NCI-H82 treated with DMSO at 0.1 percent for 48 hours (cell line): Measurements from ENCODE around the gene IDH3G.

Experiments used
- DNase-seq: peaks from one replicate; lab custom pipeline; 2025; ENCODE audit not compliant: unreplicated experiment; lab: John Stamatoyannopoulos, UW

IDH3G gene

DNA sequence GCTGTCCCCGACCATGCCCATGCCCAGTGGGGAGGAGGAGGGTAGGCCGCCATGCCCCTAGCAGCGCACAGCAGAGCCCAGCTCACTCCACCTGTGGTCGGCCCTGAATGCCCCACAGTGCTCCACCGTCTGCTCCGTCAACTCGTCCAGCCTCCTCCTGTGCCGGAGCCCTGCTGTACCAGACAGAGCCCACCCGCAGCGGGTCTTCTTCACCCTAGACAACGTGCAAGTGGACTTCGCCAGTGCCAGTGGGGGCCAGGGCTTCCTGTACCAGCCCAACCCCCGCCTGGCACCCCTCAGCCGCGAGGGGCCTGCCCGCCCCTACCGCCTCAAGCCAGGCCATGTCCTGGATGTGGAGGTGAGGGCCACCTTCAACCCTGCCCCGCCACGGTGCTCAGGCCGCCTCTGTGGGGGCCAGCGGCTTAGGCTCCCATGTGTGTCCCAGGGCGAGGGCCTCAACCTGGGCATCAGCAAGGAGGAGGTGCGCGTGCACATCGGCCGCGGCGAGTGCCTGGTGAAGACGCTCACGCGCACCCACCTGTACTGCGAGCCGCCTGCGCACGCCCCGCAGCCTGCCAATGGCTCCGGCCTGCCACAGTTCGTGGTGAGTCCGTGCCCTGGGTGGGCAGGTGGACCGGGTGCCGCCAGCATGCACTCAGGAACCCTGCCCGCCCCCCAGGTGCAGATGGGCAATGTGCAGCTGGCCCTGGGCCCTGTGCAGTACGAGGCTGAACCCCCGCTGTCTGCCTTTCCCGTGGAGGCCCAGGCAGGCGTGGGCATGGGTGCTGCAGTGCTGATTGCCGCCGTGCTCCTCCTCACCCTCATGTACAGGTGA is 20.2 kb downstream of the IDH3G start:
- no peak for DNase-seq

DNA sequence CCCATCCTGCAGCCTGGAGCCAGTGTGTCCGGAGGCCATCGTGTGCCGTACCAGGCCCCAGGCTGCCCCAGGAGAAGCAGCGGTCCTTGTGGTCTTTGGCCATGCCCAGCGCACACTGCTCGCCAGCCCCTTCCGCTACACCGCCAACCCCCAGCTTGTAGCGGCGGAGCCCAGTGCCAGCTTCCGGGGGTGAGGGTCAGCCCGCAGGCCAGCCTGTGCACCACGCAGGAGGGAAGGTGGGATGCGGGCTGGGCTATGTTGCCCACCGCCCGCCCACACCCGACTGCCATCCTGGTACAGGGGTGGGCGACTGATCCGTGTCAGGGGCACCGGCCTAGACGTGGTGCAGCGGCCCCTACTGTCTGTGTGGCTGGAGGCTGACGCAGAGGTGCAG is 21.0 kb downstream of the IDH3G start:
- DNase-seq: no peak

DNA sequence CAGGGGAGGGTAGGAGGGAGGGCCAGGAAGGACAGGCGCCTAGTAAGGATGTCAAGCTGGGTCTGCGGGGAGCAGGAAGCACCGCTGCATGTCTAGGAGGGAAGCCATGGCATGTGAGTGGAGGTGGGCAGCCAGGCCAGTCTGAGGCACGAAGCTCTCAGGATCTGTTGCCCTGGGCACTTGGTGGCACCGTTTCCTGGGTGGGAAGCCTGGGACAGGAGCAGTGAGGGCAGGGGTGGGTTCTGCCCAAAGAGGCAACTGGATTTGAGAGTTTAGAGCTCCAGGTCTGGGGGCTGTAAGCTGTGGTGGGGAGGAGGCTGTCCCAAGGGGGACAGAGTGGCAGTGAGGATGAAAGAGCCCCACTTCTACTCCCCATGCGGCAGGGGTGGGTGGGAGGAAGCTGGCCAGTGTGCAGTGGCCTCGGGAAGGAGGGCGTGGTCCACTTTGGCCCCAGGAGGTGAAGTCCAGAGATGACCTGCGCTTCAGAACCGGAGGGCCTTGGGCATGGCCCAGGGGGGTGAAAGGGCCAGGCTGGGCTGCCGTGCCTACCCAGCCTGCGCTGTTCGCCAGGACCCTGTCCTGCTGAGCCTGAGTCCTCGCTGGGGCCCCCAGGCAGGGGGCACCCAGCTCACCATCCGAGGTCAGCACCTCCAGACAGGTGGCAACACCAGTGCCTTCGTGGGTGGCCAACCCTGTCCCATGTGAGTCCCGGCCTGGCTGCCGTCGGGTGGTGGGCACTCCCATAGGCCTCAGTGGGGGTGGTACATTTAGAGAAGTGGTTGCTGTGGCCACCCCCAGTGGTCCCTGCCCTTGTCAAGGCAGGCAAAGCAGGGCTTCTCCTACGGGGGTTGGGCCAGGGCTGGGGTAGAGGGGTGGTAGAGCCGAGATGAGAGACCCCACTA is 21.6 kb downstream of the IDH3G start:
- no peak for DNase-seq

DNA sequence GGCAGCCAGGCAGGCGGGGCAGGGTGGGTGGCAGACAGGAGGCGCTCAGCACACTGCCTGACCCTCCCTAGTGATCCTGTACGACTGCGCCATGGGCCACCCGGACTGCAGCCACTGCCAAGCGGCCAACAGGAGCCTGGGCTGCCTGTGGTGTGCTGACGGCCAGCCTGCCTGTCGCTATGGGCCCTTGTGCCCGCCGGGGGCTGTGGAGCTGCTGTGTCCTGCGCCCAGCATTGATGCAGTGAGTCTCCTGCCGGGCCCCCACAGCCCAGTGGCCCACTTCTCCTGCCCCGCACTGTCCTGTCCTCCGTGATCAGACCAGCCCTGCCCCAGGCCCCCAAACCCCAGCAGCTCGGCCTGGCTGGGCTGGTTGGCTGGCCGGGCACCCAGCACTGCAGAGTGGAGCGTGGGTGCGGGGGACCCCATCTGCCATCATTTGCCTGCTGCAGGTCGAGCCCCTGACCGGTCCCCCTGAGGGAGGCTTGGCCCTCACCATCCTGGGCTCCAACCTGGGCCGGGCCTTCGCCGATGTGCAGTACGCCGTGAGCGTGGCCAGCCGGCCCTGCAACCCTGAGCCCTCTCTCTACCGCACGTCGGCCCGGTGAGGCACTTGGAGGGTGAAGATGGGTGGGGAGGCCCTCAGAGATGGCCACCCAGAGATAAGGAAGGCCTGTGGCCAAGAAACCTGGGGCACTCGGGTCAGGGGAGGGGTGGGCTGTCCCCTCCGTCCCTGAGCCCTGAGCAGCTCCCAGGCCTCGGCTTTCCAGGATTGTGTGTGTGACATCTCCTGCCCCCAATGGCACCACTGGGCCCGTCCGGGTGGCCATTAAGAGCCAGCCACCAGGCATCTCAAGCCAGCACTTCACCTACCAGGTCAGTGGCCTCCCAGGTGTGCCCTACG is 22.5 kb downstream of the IDH3G start:
- no peak for DNase-seq

DNA sequence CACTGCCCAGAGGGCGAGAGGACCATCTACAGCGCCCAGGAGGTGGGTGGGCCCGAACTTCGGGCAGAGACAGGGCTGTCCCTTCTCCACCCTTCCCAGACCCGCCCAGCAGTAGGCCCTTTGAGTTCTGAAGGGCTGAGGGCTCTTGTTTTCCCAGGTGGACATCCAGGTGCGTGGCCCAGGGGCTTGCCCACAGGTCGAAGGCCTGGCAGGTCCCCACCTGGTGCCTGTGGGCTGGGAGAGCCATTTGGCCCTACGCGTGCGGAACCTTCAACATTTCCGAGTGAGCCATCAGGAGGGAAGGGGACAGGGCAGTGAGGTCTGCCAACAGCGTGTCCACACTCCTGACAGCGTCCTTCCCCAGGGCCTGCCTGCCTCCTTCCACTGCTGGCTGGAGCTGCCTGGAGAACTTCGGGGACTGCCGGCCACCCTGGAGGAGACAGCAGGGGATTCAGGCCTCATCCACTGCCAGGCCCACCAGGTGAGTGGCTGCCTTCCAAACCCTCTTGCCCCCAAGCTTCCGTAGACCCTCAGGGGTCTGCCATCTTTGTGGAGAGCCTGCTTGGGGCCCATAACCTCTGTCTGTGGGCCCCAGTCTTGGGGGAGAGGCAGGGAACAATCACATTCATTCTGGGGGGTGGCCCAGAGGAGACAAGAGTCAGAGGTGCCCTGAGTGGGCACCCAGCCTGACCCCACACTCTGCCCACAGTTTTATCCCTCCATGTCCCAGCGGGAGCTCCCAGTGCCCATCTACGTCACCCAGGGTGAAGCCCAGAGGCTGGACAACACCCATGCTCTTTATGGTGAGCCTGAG is 23.4 kb downstream of the IDH3G start:
- no peak for DNase-seq

DNA sequence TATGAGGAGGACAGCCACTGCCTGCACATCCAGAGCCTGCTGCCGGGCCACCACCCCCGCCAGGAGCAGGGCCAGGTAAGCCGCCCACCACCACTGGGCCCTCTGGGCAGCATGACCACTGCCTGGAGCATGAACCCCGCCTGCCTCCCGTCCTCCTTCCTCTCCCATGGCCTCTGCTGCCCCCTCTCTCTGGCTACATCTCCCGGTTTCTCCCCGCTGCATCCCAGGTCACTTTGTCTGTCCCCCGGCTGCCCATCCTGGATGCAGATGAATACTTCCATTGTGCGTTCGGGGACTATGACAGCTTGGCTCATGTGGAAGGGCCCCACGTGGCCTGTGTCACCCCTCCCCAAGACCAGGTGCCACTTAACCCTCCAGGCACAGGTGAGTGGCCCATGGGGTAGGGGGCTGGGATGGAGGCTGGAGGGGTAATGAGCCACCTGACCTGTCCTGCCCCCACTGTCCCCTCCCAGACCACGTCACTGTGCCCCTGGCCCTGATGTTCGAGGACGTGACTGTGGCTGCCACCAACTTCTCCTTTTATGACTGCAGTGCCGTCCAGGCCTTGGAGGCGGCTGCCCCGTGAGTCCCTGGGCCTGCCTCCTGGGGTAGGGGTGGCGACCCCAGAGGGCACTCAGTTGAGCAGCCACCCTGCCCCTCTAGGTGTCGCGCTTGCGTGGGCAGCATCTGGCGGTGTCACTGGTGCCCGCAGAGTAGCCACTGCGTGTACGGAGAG is 24.1 kb downstream of the IDH3G start:
- DNase-seq: no peak

DNA sequence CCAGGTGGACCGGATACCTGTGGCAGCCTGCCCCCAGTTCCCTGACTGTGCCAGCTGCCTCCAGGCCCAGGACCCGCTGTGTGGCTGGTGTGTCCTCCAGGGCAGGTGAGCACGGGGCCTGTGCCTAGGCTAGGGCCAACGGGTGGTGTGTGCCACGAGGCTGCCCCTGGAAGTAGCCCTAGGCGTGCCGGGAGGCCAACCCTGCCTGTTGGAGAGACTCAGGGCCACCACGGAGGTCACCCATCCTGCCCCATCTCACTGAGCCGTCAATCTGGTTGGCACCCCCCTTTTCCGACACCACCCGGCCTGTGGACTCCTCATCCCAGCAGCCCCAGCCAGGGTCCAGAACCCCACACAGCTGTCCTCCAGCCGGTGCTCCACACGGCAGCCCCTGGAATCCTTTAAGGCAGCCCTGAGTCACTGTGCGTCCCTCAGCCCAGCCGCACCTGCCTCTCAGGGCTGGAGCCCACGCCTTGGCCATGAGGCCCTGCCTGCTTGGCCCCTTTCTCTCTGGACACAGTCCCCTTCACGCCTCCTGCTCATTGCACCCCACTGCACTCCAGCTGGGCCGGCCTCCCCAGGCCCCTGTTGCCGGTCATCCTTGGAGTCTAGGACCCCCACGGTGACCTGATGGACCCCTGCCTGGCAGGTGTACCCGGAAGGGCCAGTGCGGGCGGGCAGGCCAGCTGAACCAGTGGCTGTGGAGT is 24.9 kb downstream of the IDH3G start:
- DNase-seq: no peak

DNA sequence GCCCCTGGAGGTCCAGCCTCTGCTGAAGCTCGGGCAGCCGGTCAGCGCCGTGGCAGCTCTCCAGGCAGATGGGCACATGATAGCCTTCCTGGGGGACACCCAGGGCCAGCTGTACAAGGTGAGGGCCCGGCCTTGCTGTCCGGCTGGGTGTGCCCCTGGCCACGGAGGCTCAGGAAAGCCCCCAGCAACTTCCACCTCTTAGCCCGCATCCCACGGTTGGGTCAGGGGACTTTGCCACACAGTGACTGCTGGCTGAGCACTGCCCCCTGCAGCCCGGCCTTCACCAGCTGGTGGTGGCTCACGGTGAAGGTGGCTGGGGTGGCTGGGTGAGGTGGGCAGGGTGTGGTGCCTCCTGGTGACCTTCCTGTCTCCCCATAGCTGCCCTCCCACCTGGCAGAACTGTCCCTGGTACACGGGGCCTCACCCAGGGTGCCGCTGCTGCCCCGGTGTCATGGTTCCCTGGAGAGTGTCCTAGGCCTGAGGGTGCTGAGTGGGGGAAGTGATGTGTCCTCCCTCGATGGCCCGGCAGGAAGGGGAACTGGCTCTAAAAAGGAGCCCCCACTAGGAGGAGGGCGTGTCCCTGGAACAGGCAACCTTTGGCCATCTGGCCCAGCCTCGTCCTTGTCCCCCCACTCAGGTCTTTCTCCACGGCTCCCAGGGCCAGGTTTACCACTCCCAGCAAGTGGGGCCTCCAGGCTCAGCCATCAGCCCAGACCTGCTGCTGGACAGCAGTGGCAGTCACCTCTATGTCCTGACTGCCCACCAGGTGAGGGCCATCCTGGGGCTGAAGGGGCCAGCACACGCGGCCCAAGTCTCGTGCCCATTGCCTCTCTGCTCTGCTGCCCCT is 25.6 kb downstream of the IDH3G start:
- no peak for DNase-seq

DNA sequence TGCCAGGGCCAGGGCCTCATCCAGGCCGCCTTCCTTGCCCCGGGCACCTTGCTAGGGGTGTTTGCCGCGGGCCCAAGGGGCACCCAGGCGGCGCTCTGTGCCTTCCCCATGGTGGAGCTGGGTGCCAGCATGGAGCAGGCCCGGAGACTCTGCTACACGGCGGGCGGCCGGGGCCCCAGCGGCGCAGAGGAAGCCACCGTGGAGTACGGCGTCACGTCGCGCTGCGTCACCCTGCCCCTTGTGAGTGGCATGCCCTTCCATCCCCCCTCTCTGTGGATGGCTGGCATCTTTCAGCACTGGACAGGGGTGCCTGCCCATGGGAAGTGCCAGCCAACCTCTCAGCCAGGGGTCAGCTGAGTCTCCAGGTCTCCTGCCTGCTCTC is 26.5 kb downstream of the IDH3G start:
- no peak for DNase-seq

DNA sequence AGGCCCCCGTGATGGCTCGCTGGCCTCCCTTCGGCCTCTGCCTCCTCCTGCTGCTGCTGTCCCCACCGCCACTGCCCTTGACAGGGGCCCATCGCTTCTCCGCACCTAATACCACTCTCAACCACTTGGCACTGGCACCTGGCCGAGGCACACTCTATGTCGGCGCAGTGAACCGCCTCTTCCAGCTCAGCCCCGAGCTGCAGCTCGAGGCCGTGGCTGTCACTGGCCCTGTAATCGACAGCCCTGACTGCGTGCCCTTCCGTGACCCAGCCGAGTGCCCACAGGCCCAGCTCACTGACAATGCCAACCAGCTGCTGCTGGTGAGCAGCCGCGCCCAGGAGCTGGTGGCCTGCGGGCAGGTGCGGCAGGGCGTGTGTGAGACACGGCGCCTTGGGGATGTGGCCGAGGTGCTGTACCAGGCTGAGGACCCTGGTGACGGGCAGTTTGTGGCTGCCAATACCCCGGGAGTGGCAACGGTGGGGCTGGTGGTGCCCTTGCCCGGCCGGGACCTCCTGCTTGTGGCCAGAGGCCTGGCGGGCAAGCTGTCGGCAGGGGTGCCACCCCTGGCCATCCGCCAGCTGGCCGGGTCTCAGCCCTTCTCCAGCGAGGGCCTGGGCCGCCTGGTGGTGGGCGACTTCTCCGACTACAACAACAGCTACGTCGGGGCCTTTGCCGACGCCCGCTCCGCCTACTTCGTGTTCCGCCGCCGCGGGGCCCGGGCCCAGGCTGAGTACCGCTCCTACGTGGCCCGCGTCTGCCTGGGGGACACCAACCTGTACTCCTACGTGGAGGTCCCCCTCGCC is 27.1 kb downstream of the IDH3G start:
- DNase-seq: no peak

DNA sequence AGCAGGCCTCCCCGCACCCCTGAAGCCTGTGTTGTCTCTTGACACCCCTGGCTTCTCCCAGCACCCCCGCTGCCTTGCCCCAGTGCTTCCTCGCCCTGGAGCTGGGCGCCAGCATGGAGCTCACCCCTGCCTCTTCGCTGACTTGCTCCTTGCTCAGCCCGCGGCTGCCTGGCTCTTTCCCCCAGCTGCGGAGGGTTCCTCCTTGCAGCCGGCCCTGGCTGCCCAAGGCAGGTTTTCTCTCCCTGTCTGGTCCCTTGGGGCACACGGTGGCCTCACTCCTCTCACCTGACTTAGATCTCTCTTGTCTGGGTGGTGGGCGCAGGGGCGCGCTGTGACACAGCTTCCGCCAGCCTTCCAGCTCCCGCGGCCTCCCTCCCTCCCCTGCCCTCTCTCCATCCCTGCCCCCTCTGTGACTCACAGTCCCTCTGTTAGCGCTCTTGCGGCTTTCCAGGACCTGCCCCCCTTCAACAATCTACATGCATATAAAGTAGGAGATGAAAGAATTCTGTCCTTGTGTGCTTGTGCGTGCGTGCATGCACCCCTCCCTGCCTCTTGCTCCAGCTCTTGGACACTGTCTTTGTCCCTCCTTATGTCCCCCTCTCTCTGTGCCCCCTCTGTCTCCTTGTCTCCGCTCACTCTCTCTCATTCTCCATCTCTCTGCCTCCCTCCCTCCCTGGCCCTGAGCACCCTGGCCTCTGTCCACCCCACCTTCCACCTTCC is 27.9 kb downstream of the IDH3G start:
- no peak for DNase-seq

DNA sequence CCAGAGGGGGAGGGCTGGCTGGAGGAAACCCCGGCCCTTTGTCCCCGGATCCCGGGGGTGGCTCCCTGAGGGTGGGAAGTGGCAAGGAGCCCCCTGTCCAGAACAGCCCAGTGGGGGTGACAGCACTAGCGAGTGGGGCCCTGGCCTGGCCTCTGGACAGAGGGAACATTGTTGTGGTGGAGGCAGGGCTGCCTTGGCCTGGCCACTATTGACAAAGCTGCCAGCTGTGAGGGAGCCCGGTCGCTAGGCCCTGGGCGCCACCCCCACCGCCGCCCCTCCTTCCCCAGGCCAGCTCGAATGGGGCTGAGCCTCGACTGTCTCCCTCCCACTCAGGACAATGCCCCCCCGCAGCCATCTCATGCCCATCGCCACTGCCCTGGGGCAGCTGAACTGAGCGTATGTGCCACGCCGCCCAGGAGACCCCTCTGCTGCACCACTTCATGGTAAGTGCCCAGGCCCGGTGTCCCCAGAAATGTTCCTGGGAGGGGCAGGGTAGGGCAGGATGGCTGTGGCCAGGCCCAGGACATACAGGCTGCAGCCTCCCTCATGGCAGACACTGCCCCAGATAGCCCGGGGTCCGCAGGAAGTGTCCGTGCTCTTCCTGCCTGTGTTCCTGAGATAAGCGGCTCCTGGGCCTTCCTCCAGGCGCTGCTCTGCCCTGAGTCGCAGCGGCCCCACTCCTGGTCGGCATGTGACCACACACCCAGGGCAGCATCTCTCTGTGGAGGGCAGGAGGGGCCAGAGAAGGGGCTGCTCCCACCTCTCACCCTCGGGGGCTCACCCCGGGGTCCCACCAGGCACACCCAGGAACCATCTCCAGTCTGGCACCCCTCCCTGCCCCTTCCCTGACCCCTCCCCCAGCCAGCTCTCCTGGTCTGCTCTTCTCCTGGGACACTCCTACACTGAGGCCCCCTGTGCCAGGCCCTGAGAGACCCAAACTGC is 28.8 kb downstream of the IDH3G start:
- no peak for DNase-seq

DNA sequence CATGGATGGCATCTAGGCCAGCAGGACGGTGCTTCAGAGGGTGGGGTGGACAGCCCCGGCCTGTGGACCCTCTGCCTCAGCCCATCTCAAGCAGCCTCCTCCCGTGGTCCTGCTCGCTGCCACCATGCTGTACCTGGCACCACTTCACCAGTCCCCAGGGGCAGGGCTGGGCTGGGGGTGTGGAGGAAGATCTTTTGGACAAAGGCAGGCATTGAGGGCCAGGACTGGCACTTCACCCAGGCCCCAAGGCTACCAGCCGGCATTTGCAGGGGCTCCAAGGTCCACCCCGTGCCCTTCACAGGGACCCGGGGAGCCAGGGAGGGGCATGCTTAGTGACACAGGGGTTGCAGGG is 29.4 kb downstream of the IDH3G start:
- no peak for DNase-seq

DNA sequence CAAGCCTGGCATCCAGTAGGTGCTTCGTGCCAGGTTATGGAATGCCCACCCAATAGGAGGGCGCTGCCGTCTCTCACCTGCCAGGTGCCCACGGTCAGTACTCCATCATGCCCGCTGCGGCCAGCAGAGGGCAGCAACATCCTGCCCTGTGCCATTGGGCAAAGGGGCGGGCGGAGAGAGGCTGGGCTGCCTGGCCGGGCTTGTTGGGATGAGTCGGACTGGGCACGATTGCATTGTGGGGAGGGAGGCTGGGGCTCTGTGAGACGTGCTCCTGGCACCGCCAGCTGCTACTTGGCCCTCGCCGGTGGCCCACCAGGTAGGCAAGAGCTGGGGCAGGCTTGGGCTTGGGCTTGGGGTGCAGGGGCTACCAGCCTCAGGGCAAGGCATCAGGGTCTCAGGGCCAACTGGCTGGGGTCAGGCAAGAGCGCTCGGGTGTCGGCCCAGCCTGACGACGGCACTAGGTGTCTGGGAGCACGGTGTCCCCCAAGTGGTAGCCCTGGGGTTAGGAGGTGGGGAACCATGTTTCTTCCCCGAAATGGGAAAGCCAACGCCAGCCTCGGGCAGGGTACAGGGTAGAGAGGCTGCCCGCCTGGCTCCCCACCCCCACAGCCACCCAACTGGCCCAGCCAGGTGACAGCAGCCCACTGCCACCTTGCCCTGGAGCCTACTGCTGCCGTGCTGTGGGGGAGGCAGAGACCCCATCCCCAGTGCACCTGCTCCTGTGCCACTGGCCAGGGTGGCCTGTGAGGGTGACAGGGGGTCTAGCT is 30.0 kb downstream of the IDH3G start, which contains the start of gene PLXNB3:
PLXNB3 (plus strand) TSS at position 261 of the 767 bp plus-strand sequence. CDS start 1,287 bp downstream, outside the sequence.
- peak; percentile 22 for DNase-seq
